ENCODE results near the gene CHST11.

- TF ChIP-seq POLR2A (IDR thresholded peaks at IDR 0.05; ENCODE audit: low read length) (no peak), GATA1 (IDR thresholded peaks at IDR 0.05; ENCODE audit: low read depth, low read length) (no peak)
Observed at GRCh38 chr12:104568935-104569334, 112.2 kb downstream of the CHST11 start.
